H1 (cell line): ENCODE results near the gene STK40. TPM values are rescaled to one million over a fixed set of nuclear protein-coding genes. Genes with fewer than 3 reads are reported as not detected.

ENCODE experiments used
- CTCF ChIA-PET: fragments of 300-600 bp; sonication (Branson Sonifier 250); formaldehyde crosslinking; loops from one replicate; lab custom pipeline; 2021; ENCODE audit not compliant: partially characterized antibody; lab: Charles Lee
- POLR2A ChIA-PET: fragments of 300-600 bp; sonication (Branson Sonifier 250); formaldehyde crosslinking; loops from one replicate; lab custom pipeline; 2021; ENCODE audit warnings: inconsistent platforms; ENCODE audit not compliant: partially characterized antibody; lab: Charles Lee
- DNase-seq, 2 experiments: peaks; one replicate each; pipeline versions ENCODE4 v3.0.0 to v3.0.0-alpha.2; 2010 to 2022; ENCODE audit warnings: low spot score in 2 of 2, low read depth in 1 of 2, mixed read lengths in 1 of 2
- FAIRE-seq: peaks from 2 replicates; lab custom pipeline; 2011; peaks lifted over from hg19 to GRCh38; lab: Jason Lieb, UNC
- H2AFZ ChIP-seq: 2 replicates; pipeline ENCODE4 v1.8.1; 2012; ENCODE audit warnings: low read length, inconsistent platforms
- H2AK5ac ChIP-seq: 2 replicates; pipeline ENCODE4 v1.6.1; 2013; ENCODE audit warnings: low read depth, low read length
- H2BK120ac ChIP-seq: replicated peaks from 2 replicates; pipeline ENCODE3; 2013; ENCODE audit warnings: low read depth, low read length, inconsistent platforms
- H2BK12ac ChIP-seq: 2 replicates; pipeline ENCODE4 v1.6.1; 2013; ENCODE audit warnings: low read depth, low read length
- H2BK15ac ChIP-seq: 2 replicates; pipeline ENCODE4 v1.6.1; 2013; ENCODE audit warnings: low read length
- H2BK20ac ChIP-seq: 2 replicates; pipeline ENCODE4 v1.6.1; 2013; ENCODE audit warnings: low read length
- H2BK5ac ChIP-seq: 2 replicates; pipeline ENCODE4 v1.6.1; 2013; ENCODE audit warnings: low read depth, low read length
- H3K14ac ChIP-seq: 2 replicates; pipeline ENCODE4 v1.6.1; 2013; ENCODE audit warnings: inconsistent platforms; ENCODE audit not compliant: insufficient read length
- H3K18ac ChIP-seq: 2 replicates; pipeline ENCODE4 v1.6.1; 2013; ENCODE audit warnings: low read length; ENCODE audit errors: extremely low read depth
- H3K23ac ChIP-seq: 2 replicates; pipeline ENCODE4 v1.6.1; 2013; ENCODE audit warnings: inconsistent platforms; ENCODE audit not compliant: insufficient read length
- H3K23me2 ChIP-seq: 2 replicates; pipeline ENCODE4 v1.6.1; 2013; ENCODE audit warnings: low read depth, low read length
- H3K27ac ChIP-seq: 2 replicates; pipeline ENCODE4 v1.6.1; 2011; ENCODE audit warnings: low read depth, low read length, inconsistent platforms
- H3K27me3 ChIP-seq, 4 experiments: replicated peaks in 1 of 4; 1 replicate in 1 of 4; 2 replicates in 3 of 4; pipeline versions ENCODE4 v1.6.1 to v1.8.1; 2011 to 2013; ENCODE audit warnings: low read length in 3 of 4, mild to moderate bottlenecking in 3 of 4, inconsistent platforms in 2 of 4, mixed read lengths in 2 of 4, moderate library complexity in 1 of 4; ENCODE audit not compliant: control insufficient read depth in 3 of 4, insufficient read depth in 3 of 4; ENCODE audit errors: extremely low read depth in 1 of 4
- H3K36me3 ChIP-seq, 4 experiments: 2 replicates each; pipeline versions ENCODE4 v1.6.1 to v1.8.1; 2011 to 2013; ENCODE audit warnings: mild to moderate bottlenecking in 4 of 4, low read length in 3 of 4, moderate library complexity in 2 of 4, control low read depth in 1 of 4, inconsistent platforms in 1 of 4; ENCODE audit not compliant: insufficient read depth in 4 of 4, control insufficient read depth in 2 of 4
- H3K4ac ChIP-seq: replicated peaks from 2 replicates; pipeline ENCODE3; 2013; ENCODE audit warnings: low read length, low read depth, mixed read lengths, inconsistent platforms; ENCODE audit not compliant: insufficient read length
- H3K4me1 ChIP-seq, 4 experiments: replicated peaks in 1 of 4; 1 replicate in 1 of 4; 2 replicates in 3 of 4; pipeline versions ENCODE4 v1.6.1 to v1.8.1; 2011 to 2013; ENCODE audit warnings: low read length in 3 of 4, inconsistent platforms in 2 of 4, mixed read lengths in 1 of 4; ENCODE audit not compliant: insufficient read depth in 4 of 4, control insufficient read depth in 3 of 4
- H3K4me2 ChIP-seq, 2 experiments: 2 replicates each; pipeline versions ENCODE4 v1.6.1 to v1.8.1; 2011 to 2013; ENCODE audit warnings: low read depth in 2 of 2, low read length in 2 of 2, control low read depth in 1 of 2, inconsistent platforms in 1 of 2, mild to moderate bottlenecking in 1 of 2; ENCODE audit not compliant: insufficient read depth in 1 of 2
- H3K4me3 ChIP-seq, 4 experiments: fragments of 200-600, 300-600 bp in 1 of 4; sonication (generic), shearing (Covaris generic), sonication (Bioruptor Twin) in 1 of 4; 2 replicates each; pipeline versions ENCODE4 v1.5.1 to v1.8.1; 2011 to 2016; ENCODE audit warnings: low read length in 4 of 4, low read depth in 3 of 4, control low read depth in 2 of 4, inconsistent platforms in 2 of 4, mild to moderate bottlenecking in 2 of 4, mixed read lengths in 1 of 4, moderate library complexity in 1 of 4; ENCODE audit not compliant: insufficient read depth in 2 of 4; ENCODE audit errors: extremely low read depth in 1 of 4
- H3K56ac ChIP-seq: replicated peaks from 2 replicates; pipeline ENCODE3; 2013; ENCODE audit warnings: low read depth, mild to moderate bottlenecking, mixed read lengths, low read length, inconsistent platforms; ENCODE audit not compliant: insufficient read length
- H3K79me1 ChIP-seq: 2 replicates; pipeline ENCODE4 v1.6.1; 2013; ENCODE audit warnings: low read depth, low read length, control low read depth
- H3K79me2 ChIP-seq, 2 experiments: 2 replicates each; pipeline versions ENCODE4 v1.6.1 to v1.8.1; 2012 to 2013; ENCODE audit warnings: low read length in 2 of 2, mild to moderate bottlenecking in 2 of 2, inconsistent platforms in 1 of 2; ENCODE audit not compliant: insufficient read depth in 2 of 2, control insufficient read depth in 1 of 2
- H3K9ac ChIP-seq, 4 experiments: replicated peaks in 1 of 4; 1 replicate in 1 of 4; 2 replicates in 3 of 4; pipeline versions ENCODE4 v1.6.1 to v1.8.1; 2011 to 2013; ENCODE audit warnings: low read depth in 3 of 4, low read length in 3 of 4, control low read depth in 2 of 4, mild to moderate bottlenecking in 2 of 4, moderate library complexity in 2 of 4, inconsistent platforms in 1 of 4; ENCODE audit errors: extremely low read depth in 1 of 4
- H3K9me3 ChIP-seq, 2 experiments: 2 replicates each; pipeline versions ENCODE4 v1.6.1 to v1.8.1; 2012 to 2013; ENCODE audit warnings: mild to moderate bottlenecking in 2 of 2, moderate library complexity in 2 of 2, control low read depth in 1 of 2, inconsistent platforms in 1 of 2, low read depth in 1 of 2, low read length in 1 of 2, mixed read lengths in 1 of 2; ENCODE audit not compliant: insufficient read depth in 2 of 2
- H4K20me1 ChIP-seq, 2 experiments: replicated peaks in 1 of 2; 2 replicates each; pipeline versions ENCODE3 to v1.8.1; 2011 to 2013; ENCODE audit warnings: inconsistent platforms in 2 of 2, low read length in 2 of 2, mild to moderate bottlenecking in 1 of 2; ENCODE audit not compliant: insufficient read depth in 2 of 2, control insufficient read depth in 1 of 2
- H4K5ac ChIP-seq: 2 replicates; pipeline ENCODE4 v1.6.1; 2013; ENCODE audit warnings: low read length, low read depth, mixed read lengths, inconsistent platforms; ENCODE audit not compliant: insufficient read length
- H4K8ac ChIP-seq: 2 replicates; pipeline ENCODE4 v1.8.0; 2013; ENCODE audit warnings: mild to moderate bottlenecking, moderate library complexity, low read length, inconsistent platforms; ENCODE audit not compliant: insufficient read depth; ENCODE audit errors: extremely low read depth
- H4K91ac ChIP-seq: replicated peaks from 2 replicates; pipeline ENCODE3; 2013; ENCODE audit warnings: low read length, mixed read lengths, inconsistent platforms; ENCODE audit not compliant: insufficient read length
- CTCF ChIP-seq, 3 experiments: IDR thresholded peaks; 1 replicate in 2 of 3; 2 replicates in 1 of 3; pipeline versions ENCODE4 v1.5.1 to v1.6.1; 2011; ENCODE audit warnings: low read length in 3 of 3, mild to moderate bottlenecking in 3 of 3, inconsistent platforms in 2 of 3, low read depth in 1 of 3, moderate library complexity in 1 of 3; ENCODE audit not compliant: insufficient read depth in 1 of 3; ENCODE audit errors: control extremely low read depth in 1 of 3
- JUN ChIP-seq: IDR thresholded peaks from 2 replicates; pipeline ENCODE4 v1.6.1; 2011; ENCODE audit warnings: low read depth, mild to moderate bottlenecking, improper control_type of control experiment, low read length
- POLR2A ChIP-seq, 2 experiments: IDR thresholded peaks; 1 replicate in 1 of 2; 2 replicates in 1 of 2; pipeline ENCODE4 v1.6.1; 2011; ENCODE audit warnings: low read depth in 2 of 2, low read length in 2 of 2, mild to moderate bottlenecking in 2 of 2; ENCODE audit errors: control extremely low read depth in 1 of 2
- RAD21 ChIP-seq, 2 experiments: IDR thresholded peaks in 1 of 2; conservative IDR thresholded peaks in 1 of 2; 2 replicates each; pipeline ENCODE4 v1.6.1; 2011; ENCODE audit warnings: low read depth in 2 of 2, low read length in 2 of 2, improper control_type of control experiment in 1 of 2, inconsistent platforms in 1 of 2, mild to moderate bottlenecking in 1 of 2, moderate library complexity in 1 of 2
- RBBP5 ChIP-seq: IDR thresholded peaks from 2 replicates; pipeline ENCODE4 v1.7.1; 2012; ENCODE audit warnings: low read depth, mild to moderate bottlenecking, inconsistent platforms, low read length, moderate library complexity, borderline replicate concordance
- SP1 ChIP-seq: IDR thresholded peaks from 2 replicates; pipeline ENCODE4 v1.6.1; 2011; ENCODE audit warnings: low read depth, low read length
- USF2 ChIP-seq: IDR thresholded peaks from 2 replicates; pipeline ENCODE4 v1.6.1; 2011; ENCODE audit warnings: low read length, improper control_type of control experiment
- WGBS, 2 experiments: shearing (Covaris generic) in 1 of 2; methylation state at CpG; one replicate each; pipeline versions ENCODE4 v1.1.6 to v1.1.7; 2013 to 2015; ENCODE audit warnings: low lambda C conversion rate in 2 of 2, mixed read lengths in 2 of 2, inconsistent platforms in 1 of 2, low coverage in 1 of 2, missing lambda C conversion rate in 1 of 2; ENCODE audit not compliant: insufficient replicate concordance in 2 of 2, insufficient coverage in 1 of 2, insufficient read length in 1 of 2; ENCODE audit errors: extremely low coverage in 1 of 2, missing lambda C conversion rate in 1 of 2; 5-methylcytosine and 5-hydroxymethylcytosine counted together
- polyA plus RNA-seq, 7 experiments: library from polyadenylated mRNA; depleted of rRNA in 3 of 7; stranded (reverse) in 5 of 7; unstranded in 2 of 7; fragments of >200 nt in 5 of 7; fragments of 200-250 nt in 2 of 7; gene quantifications; 1 replicate in 5 of 7; 2 replicates in 1 of 7; 4 replicates in 1 of 7; pipeline versions ENCODE4 v1.2.1 to v1.2.3, GENCODE V29; 2011 to 2013; ENCODE audit warnings: missing spikeins in 2 of 7, mixed read lengths in 2 of 7
- total RNA-seq: library from RNA; stranded (reverse); fragmentation: NEBNext Ultra II Directional; extraction: Animal tissue kit (Norgen Biotek cat#: 25700); gene quantifications from 2 replicates; pipeline ENCODE4 v1.2.1, GENCODE V29; 2021

The STK40 gene
- total and polyA plus RNA-seq, 2 of the 8 experiments (the other 6 are each of a cell fraction or from before 2014, with no cell fraction given) = 13.6 to 28.6 TPM

- FAIRE-seq = no peak
- H3K36me3 ChIP-seq = peaks cover 4 to 23% (median 12%) of the 10 kb centered on the region in 4 experiments; a peak in 6 of 8 replicates
- H4K5ac ChIP-seq = no peak overlapping the region
- peaks cover 4 to 5% of the 10 kb centered on the region in 2 experiments for H4K20me1 ChIP-seq
- ChIA-PET POLR2A (interaction anchor here (1.0 kb wide), 1 partner anchor 33 kb away, joined by 3 read pairs; the partner anchor contains the start of gene EVA1B), CTCF (interaction anchor here (0.9 to 13.3 kb wide), 6 partner anchors 8 to 66 kb away, joined by 3 to 150 read pairs (median 6); no protein-coding TSS in a partner anchor)
- no peak overlapping the region for H3K4ac ChIP-seq
- H3K79me2 ChIP-seq = peaks cover 0 to 2% of the 10 kb centered on the region in 2 experiments; a peak in 1 of 4 replicates
- H2BK12ac ChIP-seq = no peak overlapping the region
- peaks cover 0 to 6% (median 0%) of the 10 kb centered on the region in 4 experiments; a peak in 1 of 7 replicates for H3K4me1 ChIP-seq
- no peak overlapping the region for H3K23ac ChIP-seq
- no peak overlapping the region for H3K14ac ChIP-seq
- no peak overlapping the region for H2AK5ac ChIP-seq
- H3K4me3 ChIP-seq = no peak overlapping the region
- no peak overlapping the region for H2BK15ac ChIP-seq
- H3K56ac ChIP-seq = no peak overlapping the region
- no peak overlapping the region for H3K4me2 ChIP-seq
- H3K9ac ChIP-seq = no peak overlapping the region
- H3K27me3 ChIP-seq = no peaks in the 10 kb centered on the region
- no peak for DNase-seq
- H2BK5ac ChIP-seq = no peak overlapping the region; the same call in 1 of the 2 replicates
- H2BK120ac ChIP-seq = no peak overlapping the region
- H2BK20ac ChIP-seq = no peak overlapping the region
- no peak overlapping the region for H2AFZ ChIP-seq
- H3K27ac ChIP-seq = no peak overlapping the region
- no peaks in the 10 kb centered on the region for H3K9me3 ChIP-seq
- H4K8ac ChIP-seq = no peak overlapping the region
- TF ChIP-seq USF2 (0 out of 2 replicates have a peak, but pooled peaks have one; percentile 30), POLR2A (IDR thresholded peaks at IDR 0.05; ENCODE audit: control extremely low read depth in 1 of 2, low read depth in 2 of 2, low read length in 2 of 2) (no peak), JUN (no peak), RAD21 (IDR thresholded peaks at IDR 0.05 in 1 of 2, conservative IDR thresholded peaks at IDR 0.05 in 1 of 2; ENCODE audit: low read depth in 2 of 2, low read length in 2 of 2) (peak; percentile 14 to 25; a peak in 3 of 4 replicates), RBBP5 (no peak), SP1 (no peak), CTCF (IDR thresholded peaks at IDR 0.05; ENCODE audit: control extremely low read depth in 1 of 3, insufficient read depth in 1 of 3, low read depth in 1 of 3, low read length in 3 of 3) (peak in 1 of 3 experiments; percentile 9; a peak in 1 of 4 replicates)
- no peak overlapping the region for H4K91ac ChIP-seq
- no peaks in the 10 kb centered on the region; the same call in none of the 2 replicates for H3K79me1 ChIP-seq
- H3K23me2 ChIP-seq = no peaks in the 10 kb centered on the region
- no peak overlapping the region for H3K18ac ChIP-seq
- 84% methylated on average over 4 of the region's 4 CpGs; no CpG with 5 or more reads in 1 of the 2 experiments for WGBS, 2 experiments
Observed at GRCh38 chr1:36355811-36356210, 29.9 kb downstream of the STK40 start.
